Panc1 (cell line): ENCODE measurements around the gene LRRC27. TPM values are rescaled to one million over a fixed set of nuclear protein-coding genes. Genes with fewer than 3 reads are reported as not detected.

Experiments
- ATAC-seq: fragments of 200-7000 bp; cut with Tn5 transposase; 2 replicates; pipeline ENCODE4 v1.9.1; 2020; ENCODE audit warnings: mild to moderate bottlenecking, moderate library complexity
- BruUV-seq: library from RNA; stranded (reverse); fragments of 400-500 nt; replicated peaks from 2 replicates; lab custom pipeline; 2021; lab: Mats Ljungman, UMichigan
- CTCF ChIA-PET: fragments of 300-600 bp; sonication (Branson Sonifier 250); formaldehyde crosslinking; loops from one replicate; lab custom pipeline; 2022; ENCODE audit warnings: antibody characterized with exemption; lab: Charles Lee
- POLR2A ChIA-PET: fragments of 300-600 bp; sonication (Branson Sonifier 250); formaldehyde crosslinking; loops from one replicate; lab custom pipeline; 2022; ENCODE audit warnings: antibody characterized with exemption; lab: Charles Lee
- DNase-seq: peaks from one replicate; pipeline ENCODE4 v3.0.0-alpha.2; 2010; ENCODE audit warnings: low read depth, low spot score
- H3K27ac ChIP-seq: 2 replicates; pipeline ENCODE4 v1.5.1; 2011; ENCODE audit warnings: mild to moderate bottlenecking, low read length, inconsistent platforms
- H3K27me3 ChIP-seq: fragments of 200-500 bp; sonication (Bioruptor generic); 2 replicates; pipeline ENCODE4 v1.6.0; 2014; ENCODE audit warnings: low read length, inconsistent platforms; ENCODE audit not compliant: control insufficient read depth, insufficient read depth
- H3K36me3 ChIP-seq: fragments of 200-500 bp; sonication (Bioruptor generic); 2 replicates; pipeline ENCODE4 v1.5.1; 2014; ENCODE audit warnings: inconsistent platforms, mild to moderate bottlenecking, low read length, moderate library complexity; ENCODE audit not compliant: control insufficient read depth, insufficient read depth
- H3K4me1 ChIP-seq: 2 replicates; pipeline ENCODE4 v1.5.1; 2011; ENCODE audit warnings: inconsistent platforms, mild to moderate bottlenecking, low read length, moderate library complexity; ENCODE audit not compliant: control insufficient read depth, insufficient read depth
- H3K4me3 ChIP-seq, 2 experiments: 2 replicates each; pipeline ENCODE4 v1.5.1; 2011 to 2012; ENCODE audit warnings: low read depth in 2 of 2, low read length in 2 of 2, mild to moderate bottlenecking in 2 of 2, inconsistent platforms in 1 of 2, moderate library complexity in 1 of 2
- H3K9me3 ChIP-seq: fragments of 200-500 bp; sonication (Bioruptor generic); 2 replicates; pipeline ENCODE4 v1.5.1; 2014; ENCODE audit warnings: low read depth, mild to moderate bottlenecking, inconsistent platforms, low read length, moderate library complexity; ENCODE audit not compliant: control insufficient read depth, insufficient read depth
- POLR2AphosphoS5 ChIP-seq: IDR thresholded peaks from 2 replicates; pipeline ENCODE4 v1.6.1; 2012; ENCODE audit warnings: mild to moderate bottlenecking, low read depth, low read length, moderate library complexity
- SIN3A ChIP-seq: IDR thresholded peaks from 2 replicates; pipeline ENCODE4 v1.6.1; 2012; ENCODE audit warnings: low read depth, mild to moderate bottlenecking, low read length, moderate library complexity, borderline replicate concordance; ENCODE audit not compliant: insufficient read depth
- TCF7L2 ChIP-seq: IDR thresholded peaks from 2 replicates; pipeline ENCODE4 v1.6.1; 2011; ENCODE audit warnings: mild to moderate bottlenecking, low read depth, low read length, inconsistent platforms
- in situ Hi-C: cut with HindIII; loops from 2 replicates; pipeline ENCODE4 v1.10.0; 2016; ENCODE audit warnings: low sequenced_read_pairs, low pct_unique_long_range_greater_than_20kb
- intact Hi-C: fragments of 100-400 bp; cut with micrococcal nuclease; formaldehyde crosslinking; loops from one replicate; pipeline ENCODE4 v1.10.0; 2022; ENCODE audit not compliant: unreplicated experiment
- total RNA-seq: library from RNA; stranded (reverse); gene quantifications from one replicate; pipeline ENCODE4 v1.2.1, GENCODE V29; 2021; ENCODE audit not compliant: unreplicated experiment
- TF ChIP-seq, protein P1 (sequence below), 2 experiments: IDR thresholded peaks; 2 replicates each; pipeline ENCODE4 v1.6.1; 2011 to 2012; ENCODE audit warnings: low read depth in 2 of 2, control low read depth in 1 of 2, low read length in 1 of 2, mild to moderate bottlenecking in 1 of 2, moderate library complexity in 1 of 2; ENCODE audit not compliant: insufficient read depth in 1 of 2
- TF ChIP-seq, protein P2 (sequence below): fragments of 450-650 bp; IDR thresholded peaks from 2 replicates; pipeline ENCODE4 v1.5.1; 2017; ENCODE audit warnings: mild to moderate bottlenecking

Gene LRRC27
- total RNA-seq, 1 experiment from 2014 or later, result 15.7 TPM

GRCh38 chr10:132355297-132355696 lies 23.3 kb downstream of the LRRC27 start:
- Histone ChIP-seq H3K27ac (no peak overlapping the region), H3K4me3 (no peak overlapping the region), H3K4me1 (no peaks in the 10 kb centered on the region), H3K9me3 (no peaks in the 10 kb centered on the region), H3K36me3 (no peaks in the 10 kb centered on the region), H3K27me3 (no peaks in the 10 kb centered on the region)
- TF ChIP-seq POLR2AphosphoS5 (no peak), SIN3A (no peak), TCF7L2 (no peak)
- TF ChIP-seq, protein P1, sequence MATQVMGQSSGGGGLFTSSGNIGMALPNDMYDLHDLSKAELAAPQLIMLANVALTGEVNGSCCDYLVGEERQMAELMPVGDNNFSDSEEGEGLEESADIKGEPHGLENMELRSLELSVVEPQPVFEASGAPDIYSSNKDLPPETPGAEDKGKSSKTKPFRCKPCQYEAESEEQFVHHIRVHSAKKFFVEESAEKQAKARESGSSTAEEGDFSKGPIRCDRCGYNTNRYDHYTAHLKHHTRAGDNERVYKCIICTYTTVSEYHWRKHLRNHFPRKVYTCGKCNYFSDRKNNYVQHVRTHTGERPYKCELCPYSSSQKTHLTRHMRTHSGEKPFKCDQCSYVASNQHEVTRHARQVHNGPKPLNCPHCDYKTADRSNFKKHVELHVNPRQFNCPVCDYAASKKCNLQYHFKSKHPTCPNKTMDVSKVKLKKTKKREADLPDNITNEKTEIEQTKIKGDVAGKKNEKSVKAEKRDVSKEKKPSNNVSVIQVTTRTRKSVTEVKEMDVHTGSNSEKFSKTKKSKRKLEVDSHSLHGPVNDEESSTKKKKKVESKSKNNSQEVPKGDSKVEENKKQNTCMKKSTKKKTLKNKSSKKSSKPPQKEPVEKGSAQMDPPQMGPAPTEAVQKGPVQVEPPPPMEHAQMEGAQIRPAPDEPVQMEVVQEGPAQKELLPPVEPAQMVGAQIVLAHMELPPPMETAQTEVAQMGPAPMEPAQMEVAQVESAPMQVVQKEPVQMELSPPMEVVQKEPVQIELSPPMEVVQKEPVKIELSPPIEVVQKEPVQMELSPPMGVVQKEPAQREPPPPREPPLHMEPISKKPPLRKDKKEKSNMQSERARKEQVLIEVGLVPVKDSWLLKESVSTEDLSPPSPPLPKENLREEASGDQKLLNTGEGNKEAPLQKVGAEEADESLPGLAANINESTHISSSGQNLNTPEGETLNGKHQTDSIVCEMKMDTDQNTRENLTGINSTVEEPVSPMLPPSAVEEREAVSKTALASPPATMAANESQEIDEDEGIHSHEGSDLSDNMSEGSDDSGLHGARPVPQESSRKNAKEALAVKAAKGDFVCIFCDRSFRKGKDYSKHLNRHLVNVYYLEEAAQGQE (IDR thresholded peaks at IDR 0.05; ENCODE audit: insufficient read depth in 1 of 2, low read depth in 2 of 2, low read length in 1 of 2), result no peak
- TF ChIP-seq, protein P2, sequence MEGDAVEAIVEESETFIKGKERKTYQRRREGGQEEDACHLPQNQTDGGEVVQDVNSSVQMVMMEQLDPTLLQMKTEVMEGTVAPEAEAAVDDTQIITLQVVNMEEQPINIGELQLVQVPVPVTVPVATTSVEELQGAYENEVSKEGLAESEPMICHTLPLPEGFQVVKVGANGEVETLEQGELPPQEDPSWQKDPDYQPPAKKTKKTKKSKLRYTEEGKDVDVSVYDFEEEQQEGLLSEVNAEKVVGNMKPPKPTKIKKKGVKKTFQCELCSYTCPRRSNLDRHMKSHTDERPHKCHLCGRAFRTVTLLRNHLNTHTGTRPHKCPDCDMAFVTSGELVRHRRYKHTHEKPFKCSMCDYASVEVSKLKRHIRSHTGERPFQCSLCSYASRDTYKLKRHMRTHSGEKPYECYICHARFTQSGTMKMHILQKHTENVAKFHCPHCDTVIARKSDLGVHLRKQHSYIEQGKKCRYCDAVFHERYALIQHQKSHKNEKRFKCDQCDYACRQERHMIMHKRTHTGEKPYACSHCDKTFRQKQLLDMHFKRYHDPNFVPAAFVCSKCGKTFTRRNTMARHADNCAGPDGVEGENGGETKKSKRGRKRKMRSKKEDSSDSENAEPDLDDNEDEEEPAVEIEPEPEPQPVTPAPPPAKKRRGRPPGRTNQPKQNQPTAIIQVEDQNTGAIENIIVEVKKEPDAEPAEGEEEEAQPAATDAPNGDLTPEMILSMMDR, result no peak
- intact Hi-C loops (no loop called here), in situ Hi-C loops (no loop called here)
- BruUV-seq, result no TSS peak
- ChIA-PET POLR2A (no interaction called here), CTCF (no interaction called here)
- DNase-seq (no peak), ATAC-seq (no peak)

DNA sequence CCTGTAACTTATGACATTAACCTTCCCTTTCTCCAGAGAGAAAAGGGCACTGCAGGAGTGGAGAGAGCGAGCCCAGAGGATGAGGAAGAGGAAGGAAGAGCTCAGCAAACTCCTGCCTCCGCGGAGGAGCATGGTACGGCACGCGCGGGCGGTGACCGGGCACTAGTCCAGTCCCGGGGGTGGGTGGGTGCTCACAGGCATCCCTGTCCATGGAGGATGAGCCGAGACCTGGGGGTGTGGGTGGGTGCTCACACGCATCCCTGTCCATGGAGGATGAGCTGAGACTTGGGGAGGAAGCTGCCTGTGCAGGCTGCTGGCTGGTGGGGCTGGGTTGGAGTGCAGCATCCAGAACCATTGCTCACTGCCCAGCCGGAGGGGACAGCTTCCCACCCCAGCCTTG lies 23.8 kb downstream of the LRRC27 start:
- CTCF ChIA-PET, result no interaction called here
- DNase-seq, result no peak

More for the DNA sequence above, 23.8 kb downstream of the LRRC27 start:
- no TSS peak for BruUV-seq
- Histone ChIP-seq H3K27me3 (no peaks in the 10 kb centered on the region), H3K27ac (no peak overlapping the region), H3K36me3 (no peaks in the 10 kb centered on the region), H3K9me3 (no peaks in the 10 kb centered on the region), H3K4me1 (no peaks in the 10 kb centered on the region), H3K4me3 (no peak overlapping the region)
- no peak for ATAC-seq
- intact Hi-C loops (no loop called here), in situ Hi-C loops (no loop called here)
- TF ChIP-seq, protein P1 (IDR thresholded peaks at IDR 0.05; ENCODE audit: insufficient read depth in 1 of 2, low read depth in 2 of 2, low read length in 1 of 2), result no peak
- TF ChIP-seq SIN3A, result no peak
- POLR2A ChIA-PET, result no interaction called here
